ENCODE results near the gene KMT2E. TPM values are rescaled to one million over a fixed set of nuclear protein-coding genes. Genes with fewer than 3 reads are reported as not detected.
"Not testable (repeated sequence)": the region's sequence is repeated elsewhere in the genome, so short reads cannot be mapped to it uniquely, and the experiment has no call there.

The KMT2E gene
- polyA plus RNA-seq, 6 donors from 2014 or later: 165 to 343 (median 213) TPM

DNA sequence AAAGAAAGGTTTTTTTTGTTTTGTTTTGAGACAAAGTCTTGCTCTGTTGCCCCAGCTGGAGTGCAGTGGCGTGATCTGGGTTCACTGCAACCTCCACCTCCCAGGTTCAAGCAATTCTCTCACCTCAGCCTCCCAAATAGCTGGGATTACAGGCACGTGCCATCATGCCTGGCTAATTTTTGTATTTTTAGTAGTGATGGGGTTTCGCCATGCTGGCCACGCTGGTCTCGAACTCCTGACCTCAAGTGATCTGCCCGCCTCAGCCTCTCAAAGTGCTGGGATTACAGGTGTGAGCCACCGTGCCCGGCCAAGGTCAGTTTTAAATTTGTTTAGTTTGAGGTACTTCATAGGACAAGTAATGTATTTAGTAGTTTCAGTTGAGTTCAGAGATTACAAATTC lies 9.0 kb upstream of the KMT2E start:
- Mint-ChIP-seq H3K4me3 (peak overlapping the region in 5 of 8 donors; percentile 6 to 55 (median 27)), H3K4me1 (peaks cover 44 to 91% (median 74%) of the 10 kb centered on the region in 3 donors), H3K36me3 (peaks cover 14 to 19% of the 10 kb centered on the region in 2 donors), H3K27ac (peak overlapping the region in 5 of 6 donors; percentile 35 to 100 (median 90))
- DNase-seq; ATAC-seq (ENCODE audit: low read depth in 2 of 2); H3K27me3 Mint-ChIP-seq; H3K9me3 Mint-ChIP-seq: not testable (repeated sequence)

GRCh38 chr7:105005486-105005885 lies 8.5 kb upstream of the KMT2E start:
- peaks cover 10 to 14% of the 10 kb centered on the region in 2 donors for H3K36me3 Mint-ChIP-seq
- not testable (repeated sequence) for DNase-seq; ATAC-seq (ENCODE audit: low read depth in 2 of 2); H3K9me3 Mint-ChIP-seq; H3K27me3 Mint-ChIP-seq
- H3K27ac Mint-ChIP-seq: peak overlapping the region in 4 of 6 donors; percentile 84 to 100 (median 90)
- peaks cover 44 to 91% (median 74%) of the 10 kb centered on the region in 3 donors for H3K4me1 Mint-ChIP-seq
- peak overlapping the region in 6 of 8 donors; percentile 6 to 55 (median 34) for H3K4me3 Mint-ChIP-seq

DNA sequence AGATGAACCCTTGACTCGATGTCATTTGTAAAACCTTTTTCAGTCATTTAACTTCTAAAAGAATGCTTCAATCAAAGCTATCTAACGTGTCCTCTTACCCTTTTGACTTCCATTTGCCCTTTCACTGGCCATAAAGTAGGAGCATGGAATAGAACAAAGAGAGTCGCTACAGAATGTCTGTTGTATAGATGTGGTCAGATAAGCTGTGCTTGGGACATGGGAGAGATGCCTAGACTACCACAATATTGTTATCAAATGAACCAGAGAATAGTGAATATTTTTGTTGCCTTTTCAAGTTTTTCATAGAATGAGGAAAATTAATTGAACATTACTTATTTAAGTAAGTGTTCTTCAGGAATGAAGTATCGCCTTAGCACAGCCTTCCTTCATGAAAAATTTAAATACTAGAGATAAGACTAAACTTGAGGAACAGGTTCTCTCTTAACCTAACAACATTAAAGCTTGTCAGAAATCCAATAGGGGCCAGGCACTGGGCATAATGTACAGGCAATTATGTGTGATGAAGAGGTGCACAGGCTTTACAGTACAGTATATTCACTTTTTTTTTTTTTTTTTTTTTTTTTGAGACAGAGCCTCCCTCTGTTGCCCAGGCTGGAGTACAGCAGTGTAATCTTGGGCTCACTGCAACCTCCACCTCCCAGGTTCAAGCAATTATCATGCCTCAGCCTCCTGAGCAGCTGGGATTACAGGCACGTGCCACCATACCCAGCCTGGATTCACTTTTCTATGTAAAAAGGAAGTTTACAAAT lies 7.5 kb upstream of the KMT2E start:
- peak in 1 of 2 donors; percentile 27 for ATAC-seq (ENCODE audit: low read depth in 2 of 2)
- Mint-ChIP-seq H3K36me3 (peaks cover 10 to 12% of the 10 kb centered on the region in 2 donors), H3K27ac (peak overlapping the region; percentile 15 to 100 (median 72)), H3K4me3 (peak overlapping the region in 5 of 8 donors; percentile 13 to 65 (median 21)), H3K4me1 (peaks cover 42 to 89% (median 70%) of the 10 kb centered on the region in 3 donors), H3K27me3 (no peaks in the 10 kb centered on the region), H3K9me3 (no peaks in the 10 kb centered on the region)
- no peak for DNase-seq

DNA sequence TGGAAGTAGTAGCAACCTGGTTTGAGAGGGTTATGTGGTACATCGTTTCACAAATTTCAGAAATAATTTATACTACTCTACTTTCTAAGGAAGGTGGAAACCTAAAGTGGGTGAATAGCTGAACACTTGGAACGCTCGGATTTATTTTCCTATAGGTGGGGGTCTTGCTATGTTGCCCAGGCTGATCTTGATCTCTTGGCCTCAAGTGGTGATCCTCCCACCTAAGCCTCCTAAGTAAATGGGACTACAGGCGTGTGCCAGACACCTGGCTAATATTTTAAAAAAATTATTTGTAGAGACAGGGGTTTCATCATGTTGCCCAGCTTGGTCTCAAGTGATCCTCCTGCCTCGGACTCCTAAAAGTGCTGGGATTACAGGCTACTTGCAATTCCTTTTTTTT lies 6.7 kb upstream of the KMT2E start:
- H3K27me3 Mint-ChIP-seq: peaks cover 0 to under 1% (median 0%) of the 10 kb centered on the region in 3 donors
- DNase-seq (no peak), ATAC-seq (ENCODE audit: low read depth in 2 of 2) (no peak)
- peaks cover 10 to 12% of the 10 kb centered on the region in 2 donors for H3K36me3 Mint-ChIP-seq
- H3K4me3 Mint-ChIP-seq: peak overlapping the region in 2 of 8 donors; percentile 32 to 37
- no peaks in the 10 kb centered on the region for H3K9me3 Mint-ChIP-seq
- peaks cover 44 to 87% (median 70%) of the 10 kb centered on the region in 3 donors for H3K4me1 Mint-ChIP-seq
- peak overlapping the region in 4 of 6 donors; percentile 20 to 100 (median 66) for H3K27ac Mint-ChIP-seq

- H3K36me3 Mint-ChIP-seq: peaks cover 11 to 32% of the 10 kb centered on the region in 2 donors
- H3K27ac Mint-ChIP-seq: peak overlapping the region; percentile 100
- peaks cover 0 to 4% (median 0%) of the 10 kb centered on the region in 7 donors for H3K9me3 Mint-ChIP-seq
Observed at GRCh38 chr7:105009667-105010503, 4.1 kb upstream of the KMT2E start.

DNA sequence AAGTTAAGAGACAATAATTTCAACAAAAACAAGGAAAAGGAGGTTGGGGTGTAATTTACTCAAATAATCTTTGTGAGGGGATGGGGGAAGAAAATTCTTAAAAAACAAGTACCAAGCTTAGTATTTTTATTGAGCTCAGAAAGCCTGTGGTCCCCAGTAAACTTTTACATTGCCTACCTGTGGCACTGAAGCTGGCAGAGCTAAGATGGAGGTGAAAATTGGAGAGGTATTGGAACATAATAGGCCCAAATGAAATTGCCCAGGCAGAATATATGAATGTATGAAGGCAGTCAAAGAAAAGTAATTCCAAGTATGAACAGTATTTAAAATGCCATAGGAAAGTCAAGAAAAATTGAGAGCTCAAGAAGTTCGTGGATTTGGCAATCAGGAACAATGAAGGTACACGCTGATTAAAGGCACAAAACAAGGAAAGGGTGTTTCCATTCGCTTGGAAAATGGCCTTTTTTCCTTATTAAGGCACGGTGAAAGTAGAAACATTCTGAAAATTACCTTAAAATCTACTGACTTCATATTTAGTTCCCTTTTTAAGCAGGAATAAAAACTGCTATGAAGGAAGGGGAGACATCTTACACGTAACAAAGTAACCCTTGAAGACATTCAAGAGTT lies 3.4 kb upstream of the KMT2E start:
- peaks cover 35 to 69% (median 60%) of the 10 kb centered on the region in 3 donors for H3K4me1 Mint-ChIP-seq
- peaks cover 17 to 25% of the 10 kb centered on the region in 2 donors for H3K36me3 Mint-ChIP-seq

More at GRCh38 chr7:105009667-105010503, 4.1 kb upstream of the KMT2E start:
- no peak for DNase-seq
- Mint-ChIP-seq H3K4me1 (peaks cover 40 to 68% (median 61%) of the 10 kb centered on the region in 3 donors), H3K27me3 (peaks cover 0 to 8% (median 4%) of the 10 kb centered on the region in 3 donors), H3K4me3 (peak overlapping the region; percentile 95 to 100 (median 99))
- no peak for ATAC-seq (ENCODE audit: low read depth in 2 of 2)

DNA sequence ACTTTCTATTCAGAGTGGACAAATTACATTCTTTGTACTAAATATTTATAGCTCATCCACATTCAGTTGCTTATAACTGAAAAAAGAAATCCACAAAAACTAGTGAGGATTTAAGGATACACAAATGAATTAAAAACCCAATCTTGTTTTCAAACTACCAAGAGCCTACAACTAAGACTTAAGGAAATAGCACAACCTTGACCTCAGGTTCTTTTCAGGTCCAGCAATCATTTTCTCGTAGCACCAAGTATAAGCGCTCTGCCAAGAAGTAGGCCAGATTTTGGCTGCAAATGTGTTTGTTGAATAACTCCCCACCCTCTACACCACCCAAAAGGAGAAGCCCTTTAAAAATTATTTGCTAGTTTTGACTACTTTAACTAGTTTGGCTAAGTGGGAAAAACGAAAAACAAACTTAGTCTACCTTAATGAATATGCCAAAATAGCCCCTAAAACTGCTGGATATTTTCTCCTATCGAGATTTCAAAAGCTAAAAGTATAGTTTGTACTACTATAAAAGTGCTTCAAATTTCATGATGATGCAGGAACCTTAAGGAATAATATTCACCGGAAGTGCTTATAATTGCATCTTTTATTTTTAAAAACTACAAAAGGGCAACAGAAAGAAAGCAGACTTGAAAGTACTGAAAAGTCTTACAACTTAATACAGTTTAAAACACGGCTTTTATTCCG lies 2.7 kb upstream of the KMT2E start:
- H3K27ac Mint-ChIP-seq: peak overlapping the region; percentile 100
- DNase-seq (no peak), ATAC-seq (ENCODE audit: low read depth in 2 of 2) (no peak)
- peaks cover 0 to 8% (median 4%) of the 10 kb centered on the region in 3 donors for H3K27me3 Mint-ChIP-seq
- peak overlapping the region; percentile 95 to 100 (median 99) for H3K4me3 Mint-ChIP-seq
- peaks cover 0 to 4% (median 0%) of the 10 kb centered on the region in 7 donors for H3K9me3 Mint-ChIP-seq
- peaks cover 34 to 68% (median 61%) of the 10 kb centered on the region in 3 donors for H3K4me1 Mint-ChIP-seq
- H3K36me3 Mint-ChIP-seq: peaks cover 16 to 25% of the 10 kb centered on the region in 2 donors

More for the DNA sequence above, 3.4 kb upstream of the KMT2E start:
- peaks cover 0 to 4% (median 0%) of the 10 kb centered on the region in 7 donors for H3K9me3 Mint-ChIP-seq
- peak overlapping the region; percentile 95 to 100 (median 99) for H3K4me3 Mint-ChIP-seq
- no peak for DNase-seq
- no peak for ATAC-seq (ENCODE audit: low read depth in 2 of 2)
- peak overlapping the region; percentile 100 for H3K27ac Mint-ChIP-seq
- peaks cover 0 to 8% (median 4%) of the 10 kb centered on the region in 3 donors for H3K27me3 Mint-ChIP-seq

- H3K36me3 Mint-ChIP-seq: peaks cover 13 to 25% of the 10 kb centered on the region in 2 donors
- H3K4me3 Mint-ChIP-seq: peak overlapping the region; percentile 95 to 100 (median 99)
- peaks cover 0 to 4% (median 0%) of the 10 kb centered on the region in 7 donors for H3K9me3 Mint-ChIP-seq
- peak overlapping the region; percentile 100 for H3K27ac Mint-ChIP-seq
- DNase-seq (no peak), ATAC-seq (ENCODE audit: low read depth in 2 of 2) (no peak)
- H3K27me3 Mint-ChIP-seq: peaks cover 0 to 8% (median 4%) of the 10 kb centered on the region in 3 donors
- peaks cover 35 to 70% (median 62%) of the 10 kb centered on the region in 3 donors for H3K4me1 Mint-ChIP-seq
Observed at GRCh38 chr7:105011831-105012502, 2.0 kb upstream of the KMT2E start.

DNA sequence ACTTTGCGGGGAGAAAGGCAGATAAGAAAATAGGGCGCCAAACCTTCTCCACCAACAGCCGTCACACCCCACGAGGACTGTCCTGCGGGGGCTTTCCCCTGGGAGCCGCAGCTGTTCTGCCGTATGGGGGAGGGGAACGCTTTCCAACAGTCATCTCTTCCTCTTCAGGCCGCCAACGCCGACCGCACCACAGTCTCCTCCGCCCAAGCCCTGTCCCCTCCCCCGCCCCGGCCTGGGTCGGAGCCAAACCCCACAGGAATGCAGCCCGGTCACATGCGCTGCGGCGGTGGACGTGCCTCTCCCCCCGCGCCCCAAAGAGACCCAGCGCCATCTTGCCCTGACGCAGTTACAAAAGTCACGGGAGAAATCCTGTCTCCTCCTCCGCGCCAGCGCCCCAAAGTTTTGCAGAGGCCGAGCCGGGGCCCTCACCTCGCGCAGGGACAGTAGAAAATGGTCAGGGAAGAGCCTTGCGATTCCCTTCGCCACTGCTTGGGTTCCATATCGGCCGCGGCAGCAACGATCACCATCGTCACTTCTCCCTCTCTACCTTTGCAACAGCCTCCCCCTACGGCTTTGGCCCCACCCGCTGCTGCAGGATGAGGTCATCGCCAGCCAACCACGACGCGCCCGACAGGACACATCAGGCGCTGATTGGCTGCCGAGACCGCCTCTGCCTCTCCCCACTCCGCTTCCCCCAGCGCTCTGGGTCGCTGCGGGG lies 1.3 kb upstream of the KMT2E start:
- H3K27me3 Mint-ChIP-seq: peaks cover 0 to 8% (median 4%) of the 10 kb centered on the region in 3 donors
- H3K4me3 Mint-ChIP-seq: peak overlapping the region; percentile 95 to 100 (median 99)
- H3K27ac Mint-ChIP-seq: peak overlapping the region; percentile 100
- peak; percentile 100 for DNase-seq
- H3K36me3 Mint-ChIP-seq: peaks cover 13 to 25% of the 10 kb centered on the region in 2 donors
- peaks cover 42 to 71% (median 62%) of the 10 kb centered on the region in 3 donors for H3K4me1 Mint-ChIP-seq
- peaks cover 0 to 4% (median 0%) of the 10 kb centered on the region in 7 donors for H3K9me3 Mint-ChIP-seq
- ATAC-seq (ENCODE audit: low read depth in 2 of 2): peak; percentile 66

- Mint-ChIP-seq H3K4me3 (peak overlapping the region; percentile 95 to 100 (median 99)), H3K9me3 (peaks cover 0 to 4% (median 0%) of the 10 kb centered on the region in 7 donors), H3K27ac (peak overlapping the region; percentile 100), H3K36me3 (peaks cover 9 to 22% of the 10 kb centered on the region in 2 donors), H3K4me1 (peaks cover 40 to 66% (median 59%) of the 10 kb centered on the region in 3 donors), H3K27me3 (peaks cover 0 to 8% (median 4%) of the 10 kb centered on the region in 3 donors)
- peak; percentile 53 to 54 for ATAC-seq (ENCODE audit: low read depth in 2 of 2)
- DNase-seq: peak; percentile 93
Observed at GRCh38 chr7:105013221-105013815, 687 bp upstream of the KMT2E start.

Measured in naive B cell (primary cell).